H1 (cell line): ENCODE data around the gene EVI5. TPM values are rescaled to one million over a fixed set of nuclear protein-coding genes. Genes with fewer than 3 reads are reported as not detected.

Experiments used
- CTCF ChIA-PET: fragments of 300-600 bp; sonication (Branson Sonifier 250); formaldehyde crosslinking; loops from one replicate; lab custom pipeline; 2021; ENCODE audit not compliant: partially characterized antibody; lab: Charles Lee
- POLR2A ChIA-PET: fragments of 300-600 bp; sonication (Branson Sonifier 250); formaldehyde crosslinking; loops from one replicate; lab custom pipeline; 2021; ENCODE audit warnings: inconsistent platforms; ENCODE audit not compliant: partially characterized antibody; lab: Charles Lee
- DNase-seq, 2 experiments: peaks; one replicate each; pipeline versions ENCODE4 v3.0.0 to v3.0.0-alpha.2; 2010 to 2022; ENCODE audit warnings: low spot score in 2 of 2, low read depth in 1 of 2, mixed read lengths in 1 of 2
- FAIRE-seq: peaks from 2 replicates; lab custom pipeline; 2011; peaks lifted over from hg19 to GRCh38; lab: Jason Lieb, UNC
- H2AFZ ChIP-seq: 2 replicates; pipeline ENCODE4 v1.8.1; 2012; ENCODE audit warnings: low read length, inconsistent platforms
- H2AK5ac ChIP-seq: 2 replicates; pipeline ENCODE4 v1.6.1; 2013; ENCODE audit warnings: low read depth, low read length
- H2BK120ac ChIP-seq: replicated peaks from 2 replicates; pipeline ENCODE3; 2013; ENCODE audit warnings: low read depth, low read length, inconsistent platforms
- H2BK12ac ChIP-seq: 2 replicates; pipeline ENCODE4 v1.6.1; 2013; ENCODE audit warnings: low read depth, low read length
- H2BK15ac ChIP-seq: 2 replicates; pipeline ENCODE4 v1.6.1; 2013; ENCODE audit warnings: low read length
- H2BK20ac ChIP-seq: 2 replicates; pipeline ENCODE4 v1.6.1; 2013; ENCODE audit warnings: low read length
- H2BK5ac ChIP-seq: 2 replicates; pipeline ENCODE4 v1.6.1; 2013; ENCODE audit warnings: low read depth, low read length
- H3K14ac ChIP-seq: 2 replicates; pipeline ENCODE4 v1.6.1; 2013; ENCODE audit warnings: inconsistent platforms; ENCODE audit not compliant: insufficient read length
- H3K18ac ChIP-seq: 2 replicates; pipeline ENCODE4 v1.6.1; 2013; ENCODE audit warnings: low read length; ENCODE audit errors: extremely low read depth
- H3K23ac ChIP-seq: 2 replicates; pipeline ENCODE4 v1.6.1; 2013; ENCODE audit warnings: inconsistent platforms; ENCODE audit not compliant: insufficient read length
- H3K23me2 ChIP-seq: 2 replicates; pipeline ENCODE4 v1.6.1; 2013; ENCODE audit warnings: low read depth, low read length
- H3K27ac ChIP-seq: 2 replicates; pipeline ENCODE4 v1.6.1; 2011; ENCODE audit warnings: low read depth, low read length, inconsistent platforms
- H3K27me3 ChIP-seq, 4 experiments: replicated peaks in 1 of 4; 1 replicate in 1 of 4; 2 replicates in 3 of 4; pipeline versions ENCODE4 v1.6.1 to v1.8.1; 2011 to 2013; ENCODE audit warnings: low read length in 3 of 4, mild to moderate bottlenecking in 3 of 4, inconsistent platforms in 2 of 4, mixed read lengths in 2 of 4, moderate library complexity in 1 of 4; ENCODE audit not compliant: control insufficient read depth in 3 of 4, insufficient read depth in 3 of 4; ENCODE audit errors: extremely low read depth in 1 of 4
- H3K36me3 ChIP-seq, 4 experiments: 2 replicates each; pipeline versions ENCODE4 v1.6.1 to v1.8.1; 2011 to 2013; ENCODE audit warnings: mild to moderate bottlenecking in 4 of 4, low read length in 3 of 4, moderate library complexity in 2 of 4, control low read depth in 1 of 4, inconsistent platforms in 1 of 4; ENCODE audit not compliant: insufficient read depth in 4 of 4, control insufficient read depth in 2 of 4
- H3K4ac ChIP-seq: replicated peaks from 2 replicates; pipeline ENCODE3; 2013; ENCODE audit warnings: low read length, low read depth, mixed read lengths, inconsistent platforms; ENCODE audit not compliant: insufficient read length
- H3K4me1 ChIP-seq, 4 experiments: replicated peaks in 1 of 4; 1 replicate in 1 of 4; 2 replicates in 3 of 4; pipeline versions ENCODE4 v1.6.1 to v1.8.1; 2011 to 2013; ENCODE audit warnings: low read length in 3 of 4, inconsistent platforms in 2 of 4, mixed read lengths in 1 of 4; ENCODE audit not compliant: insufficient read depth in 4 of 4, control insufficient read depth in 3 of 4
- H3K4me2 ChIP-seq, 2 experiments: 2 replicates each; pipeline versions ENCODE4 v1.6.1 to v1.8.1; 2011 to 2013; ENCODE audit warnings: low read depth in 2 of 2, low read length in 2 of 2, control low read depth in 1 of 2, inconsistent platforms in 1 of 2, mild to moderate bottlenecking in 1 of 2; ENCODE audit not compliant: insufficient read depth in 1 of 2
- H3K4me3 ChIP-seq, 4 experiments: fragments of 200-600, 300-600 bp in 1 of 4; sonication (generic), shearing (Covaris generic), sonication (Bioruptor Twin) in 1 of 4; 2 replicates each; pipeline versions ENCODE4 v1.5.1 to v1.8.1; 2011 to 2016; ENCODE audit warnings: low read length in 4 of 4, low read depth in 3 of 4, control low read depth in 2 of 4, inconsistent platforms in 2 of 4, mild to moderate bottlenecking in 2 of 4, mixed read lengths in 1 of 4, moderate library complexity in 1 of 4; ENCODE audit not compliant: insufficient read depth in 2 of 4; ENCODE audit errors: extremely low read depth in 1 of 4
- H3K56ac ChIP-seq: replicated peaks from 2 replicates; pipeline ENCODE3; 2013; ENCODE audit warnings: low read depth, mild to moderate bottlenecking, mixed read lengths, low read length, inconsistent platforms; ENCODE audit not compliant: insufficient read length
- H3K79me1 ChIP-seq: 2 replicates; pipeline ENCODE4 v1.6.1; 2013; ENCODE audit warnings: low read depth, low read length, control low read depth
- H3K79me2 ChIP-seq, 2 experiments: 2 replicates each; pipeline versions ENCODE4 v1.6.1 to v1.8.1; 2012 to 2013; ENCODE audit warnings: low read length in 2 of 2, mild to moderate bottlenecking in 2 of 2, inconsistent platforms in 1 of 2; ENCODE audit not compliant: insufficient read depth in 2 of 2, control insufficient read depth in 1 of 2
- H3K9ac ChIP-seq, 4 experiments: replicated peaks in 1 of 4; 1 replicate in 1 of 4; 2 replicates in 3 of 4; pipeline versions ENCODE4 v1.6.1 to v1.8.1; 2011 to 2013; ENCODE audit warnings: low read depth in 3 of 4, low read length in 3 of 4, control low read depth in 2 of 4, mild to moderate bottlenecking in 2 of 4, moderate library complexity in 2 of 4, inconsistent platforms in 1 of 4; ENCODE audit errors: extremely low read depth in 1 of 4
- H3K9me3 ChIP-seq, 2 experiments: 2 replicates each; pipeline versions ENCODE4 v1.6.1 to v1.8.1; 2012 to 2013; ENCODE audit warnings: mild to moderate bottlenecking in 2 of 2, moderate library complexity in 2 of 2, control low read depth in 1 of 2, inconsistent platforms in 1 of 2, low read depth in 1 of 2, low read length in 1 of 2, mixed read lengths in 1 of 2; ENCODE audit not compliant: insufficient read depth in 2 of 2
- H4K20me1 ChIP-seq, 2 experiments: replicated peaks in 1 of 2; 2 replicates each; pipeline versions ENCODE3 to v1.8.1; 2011 to 2013; ENCODE audit warnings: inconsistent platforms in 2 of 2, low read length in 2 of 2, mild to moderate bottlenecking in 1 of 2; ENCODE audit not compliant: insufficient read depth in 2 of 2, control insufficient read depth in 1 of 2
- H4K5ac ChIP-seq: 2 replicates; pipeline ENCODE4 v1.6.1; 2013; ENCODE audit warnings: low read length, low read depth, mixed read lengths, inconsistent platforms; ENCODE audit not compliant: insufficient read length
- H4K8ac ChIP-seq: 2 replicates; pipeline ENCODE4 v1.8.0; 2013; ENCODE audit warnings: mild to moderate bottlenecking, moderate library complexity, low read length, inconsistent platforms; ENCODE audit not compliant: insufficient read depth; ENCODE audit errors: extremely low read depth
- H4K91ac ChIP-seq: replicated peaks from 2 replicates; pipeline ENCODE3; 2013; ENCODE audit warnings: low read length, mixed read lengths, inconsistent platforms; ENCODE audit not compliant: insufficient read length
- BCL11A ChIP-seq, 2 experiments: IDR thresholded peaks; one replicate each; pipeline ENCODE4 v1.6.1; 2011; ENCODE audit warnings: low read depth in 2 of 2, low read length in 2 of 2, mild to moderate bottlenecking in 2 of 2
- CHD1 ChIP-seq: IDR thresholded peaks from 2 replicates; pipeline ENCODE4 v1.6.1; 2012; ENCODE audit warnings: low read depth, low read length, improper control_type of control experiment
- EGR1 ChIP-seq: IDR thresholded peaks from 2 replicates; pipeline ENCODE4 v1.6.1; 2011; ENCODE audit warnings: low read depth, low read length, borderline replicate concordance
- FOSL1 ChIP-seq: IDR thresholded peaks from 2 replicates; pipeline ENCODE4 v1.6.1; 2011; ENCODE audit warnings: mild to moderate bottlenecking, low read depth, low read length, moderate library complexity; ENCODE audit not compliant: insufficient read depth
- JUN ChIP-seq: IDR thresholded peaks from 2 replicates; pipeline ENCODE4 v1.6.1; 2011; ENCODE audit warnings: low read depth, mild to moderate bottlenecking, improper control_type of control experiment, low read length
- KDM4A ChIP-seq: IDR thresholded peaks from one replicate; pipeline ENCODE4 v1.7.1; 2012; ENCODE audit warnings: low read depth, mild to moderate bottlenecking, moderate library complexity, low read length, inconsistent platforms; ENCODE audit not compliant: severe bottlenecking
- PHF8 ChIP-seq: fragments of 200-600 bp; sonication (generic); conservative IDR thresholded peaks from 2 replicates; pipeline ENCODE4 v1.7.1; 2012; ENCODE audit warnings: low read depth, mild to moderate bottlenecking, inconsistent platforms, low read length, moderate library complexity
- SIX5 ChIP-seq: IDR thresholded peaks from 2 replicates; pipeline ENCODE4 v1.6.1; 2011; ENCODE audit warnings: mild to moderate bottlenecking, low read depth, low read length
- SP1 ChIP-seq: IDR thresholded peaks from 2 replicates; pipeline ENCODE4 v1.6.1; 2011; ENCODE audit warnings: low read depth, low read length
- WGBS, 2 experiments: shearing (Covaris generic) in 1 of 2; methylation state at CpG; one replicate each; pipeline versions ENCODE4 v1.1.6 to v1.1.7; 2013 to 2015; ENCODE audit warnings: low lambda C conversion rate in 2 of 2, mixed read lengths in 2 of 2, inconsistent platforms in 1 of 2, low coverage in 1 of 2, missing lambda C conversion rate in 1 of 2; ENCODE audit not compliant: insufficient replicate concordance in 2 of 2, insufficient coverage in 1 of 2, insufficient read length in 1 of 2; ENCODE audit errors: extremely low coverage in 1 of 2, missing lambda C conversion rate in 1 of 2; 5-methylcytosine and 5-hydroxymethylcytosine counted together
- polyA plus RNA-seq, 7 experiments: library from polyadenylated mRNA; depleted of rRNA in 3 of 7; stranded (reverse) in 5 of 7; unstranded in 2 of 7; fragments of >200 nt in 5 of 7; fragments of 200-250 nt in 2 of 7; gene quantifications; 1 replicate in 5 of 7; 2 replicates in 1 of 7; 4 replicates in 1 of 7; pipeline versions ENCODE4 v1.2.1 to v1.2.3, GENCODE V29; 2011 to 2013; ENCODE audit warnings: missing spikeins in 2 of 7, mixed read lengths in 2 of 7
- total RNA-seq: library from RNA; stranded (reverse); fragmentation: NEBNext Ultra II Directional; extraction: Animal tissue kit (Norgen Biotek cat#: 25700); gene quantifications from 2 replicates; pipeline ENCODE4 v1.2.1, GENCODE V29; 2021

The EVI5 gene
- total and polyA plus RNA-seq, 2 of the 8 experiments (the other 6 are each of a cell fraction or from before 2014, with no cell fraction given) = 1.7 to 13.7 TPM

DNA sequence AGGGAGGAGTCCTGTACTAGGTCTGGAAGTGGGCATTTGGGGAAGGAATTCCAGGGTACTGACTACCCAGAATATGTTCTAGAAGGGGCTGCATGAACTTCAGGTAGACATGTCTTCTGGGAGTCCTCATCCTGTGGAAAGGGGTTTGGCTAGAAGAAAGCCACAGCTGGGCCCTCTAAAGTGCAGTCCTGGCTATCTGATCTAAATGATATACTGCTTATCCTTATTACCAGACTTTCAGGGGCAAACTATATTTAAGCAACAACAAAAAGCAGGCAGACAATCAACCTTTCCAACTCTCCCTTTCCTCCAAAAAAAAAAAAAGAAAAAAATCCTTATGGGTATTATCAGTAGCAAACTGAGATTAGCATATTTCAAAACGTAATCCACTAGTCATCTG lies 268.3 kb downstream of the EVI5 start:
- Histone ChIP-seq H3K27ac (no peak overlapping the region), H3K79me2 (no peaks in the 10 kb centered on the region), H3K9ac (no peak overlapping the region), H4K91ac (no peak overlapping the region), H2BK120ac (no peak overlapping the region), H3K4me1 (no peaks in the 10 kb centered on the region), H3K36me3 (no peaks in the 10 kb centered on the region), H4K8ac (no peak overlapping the region), H3K23me2 (no peaks in the 10 kb centered on the region), H3K27me3 (no peaks in the 10 kb centered on the region), H3K4me2 (no peak overlapping the region), H3K79me1 (no peaks in the 10 kb centered on the region), H3K9me3 (no peaks in the 10 kb centered on the region), H3K14ac (no peak overlapping the region), H3K4me3 (no peak overlapping the region), H2AK5ac (no peak overlapping the region), H3K18ac (no peak overlapping the region), H2BK15ac (no peak overlapping the region), H3K4ac (no peak overlapping the region), H4K20me1 (no peaks in the 10 kb centered on the region), H3K56ac (no peak overlapping the region), H2AFZ (no peak overlapping the region), H2BK5ac (no peak overlapping the region), H2BK12ac (no peak overlapping the region), H4K5ac (no peak overlapping the region), H2BK20ac (no peak overlapping the region), H3K23ac (no peak overlapping the region)
- TF ChIP-seq BCL11A (IDR thresholded peaks at IDR 0.05; ENCODE audit: low read depth in 2 of 2, low read length in 2 of 2) (no peak), PHF8 (no peak), KDM4A (no peak), SIX5 (no peak), CHD1 (no peak), JUN (no peak), FOSL1 (no peak), SP1 (no peak), EGR1 (no peak)
- no peak for DNase-seq
- WGBS, 2 experiments = 79% methylated on average over 1 of the region's 1 CpG; no CpG with 5 or more reads in 1 of the 2 experiments
- ChIA-PET POLR2A (interaction anchor here (0.8 to 1.2 kb wide), 2 partner anchors 12 to 33 kb away, joined by 3 read pairs; no protein-coding TSS in a partner anchor), CTCF (interaction anchor here (1.0 kb wide), 1 partner anchor 22 kb away, joined by 4 read pairs; no protein-coding TSS in a partner anchor)
- no peak for FAIRE-seq
